H1 (cell line): Measurements from ENCODE around the gene TPPP. TPM values are rescaled to one million over a fixed set of nuclear protein-coding genes. Genes with fewer than 3 reads are reported as not detected.

Source experiments
- CTCF ChIA-PET: fragments of 300-600 bp; sonication (Branson Sonifier 250); formaldehyde crosslinking; loops from one replicate; lab custom pipeline; 2021; ENCODE audit not compliant: partially characterized antibody; lab: Charles Lee
- POLR2A ChIA-PET: fragments of 300-600 bp; sonication (Branson Sonifier 250); formaldehyde crosslinking; loops from one replicate; lab custom pipeline; 2021; ENCODE audit warnings: inconsistent platforms; ENCODE audit not compliant: partially characterized antibody; lab: Charles Lee
- DNase-seq, 2 experiments: peaks; one replicate each; pipeline versions ENCODE4 v3.0.0 to v3.0.0-alpha.2; 2010 to 2022; ENCODE audit warnings: low spot score in 2 of 2, low read depth in 1 of 2, mixed read lengths in 1 of 2
- FAIRE-seq: peaks from 2 replicates; lab custom pipeline; 2011; peaks lifted over from hg19 to GRCh38; lab: Jason Lieb, UNC
- H2AFZ ChIP-seq: 2 replicates; pipeline ENCODE4 v1.8.1; 2012; ENCODE audit warnings: low read length, inconsistent platforms
- H2AK5ac ChIP-seq: 2 replicates; pipeline ENCODE4 v1.6.1; 2013; ENCODE audit warnings: low read depth, low read length
- H2BK120ac ChIP-seq: replicated peaks from 2 replicates; pipeline ENCODE3; 2013; ENCODE audit warnings: low read depth, low read length, inconsistent platforms
- H2BK12ac ChIP-seq: 2 replicates; pipeline ENCODE4 v1.6.1; 2013; ENCODE audit warnings: low read depth, low read length
- H2BK15ac ChIP-seq: 2 replicates; pipeline ENCODE4 v1.6.1; 2013; ENCODE audit warnings: low read length
- H2BK20ac ChIP-seq: 2 replicates; pipeline ENCODE4 v1.6.1; 2013; ENCODE audit warnings: low read length
- H2BK5ac ChIP-seq: 2 replicates; pipeline ENCODE4 v1.6.1; 2013; ENCODE audit warnings: low read depth, low read length
- H3K14ac ChIP-seq: 2 replicates; pipeline ENCODE4 v1.6.1; 2013; ENCODE audit warnings: inconsistent platforms; ENCODE audit not compliant: insufficient read length
- H3K18ac ChIP-seq: 2 replicates; pipeline ENCODE4 v1.6.1; 2013; ENCODE audit warnings: low read length; ENCODE audit errors: extremely low read depth
- H3K23ac ChIP-seq: 2 replicates; pipeline ENCODE4 v1.6.1; 2013; ENCODE audit warnings: inconsistent platforms; ENCODE audit not compliant: insufficient read length
- H3K23me2 ChIP-seq: 2 replicates; pipeline ENCODE4 v1.6.1; 2013; ENCODE audit warnings: low read depth, low read length
- H3K27ac ChIP-seq: 2 replicates; pipeline ENCODE4 v1.6.1; 2011; ENCODE audit warnings: low read depth, low read length, inconsistent platforms
- H3K27me3 ChIP-seq, 4 experiments: replicated peaks in 1 of 4; 1 replicate in 1 of 4; 2 replicates in 3 of 4; pipeline versions ENCODE4 v1.6.1 to v1.8.1; 2011 to 2013; ENCODE audit warnings: low read length in 3 of 4, mild to moderate bottlenecking in 3 of 4, inconsistent platforms in 2 of 4, mixed read lengths in 2 of 4, moderate library complexity in 1 of 4; ENCODE audit not compliant: control insufficient read depth in 3 of 4, insufficient read depth in 3 of 4; ENCODE audit errors: extremely low read depth in 1 of 4
- H3K36me3 ChIP-seq, 4 experiments: 2 replicates each; pipeline versions ENCODE4 v1.6.1 to v1.8.1; 2011 to 2013; ENCODE audit warnings: mild to moderate bottlenecking in 4 of 4, low read length in 3 of 4, moderate library complexity in 2 of 4, control low read depth in 1 of 4, inconsistent platforms in 1 of 4; ENCODE audit not compliant: insufficient read depth in 4 of 4, control insufficient read depth in 2 of 4
- H3K4ac ChIP-seq: replicated peaks from 2 replicates; pipeline ENCODE3; 2013; ENCODE audit warnings: low read length, low read depth, mixed read lengths, inconsistent platforms; ENCODE audit not compliant: insufficient read length
- H3K4me1 ChIP-seq, 4 experiments: replicated peaks in 1 of 4; 1 replicate in 1 of 4; 2 replicates in 3 of 4; pipeline versions ENCODE4 v1.6.1 to v1.8.1; 2011 to 2013; ENCODE audit warnings: low read length in 3 of 4, inconsistent platforms in 2 of 4, mixed read lengths in 1 of 4; ENCODE audit not compliant: insufficient read depth in 4 of 4, control insufficient read depth in 3 of 4
- H3K4me2 ChIP-seq, 2 experiments: 2 replicates each; pipeline versions ENCODE4 v1.6.1 to v1.8.1; 2011 to 2013; ENCODE audit warnings: low read depth in 2 of 2, low read length in 2 of 2, control low read depth in 1 of 2, inconsistent platforms in 1 of 2, mild to moderate bottlenecking in 1 of 2; ENCODE audit not compliant: insufficient read depth in 1 of 2
- H3K4me3 ChIP-seq, 4 experiments: fragments of 200-600, 300-600 bp in 1 of 4; sonication (generic), shearing (Covaris generic), sonication (Bioruptor Twin) in 1 of 4; 2 replicates each; pipeline versions ENCODE4 v1.5.1 to v1.8.1; 2011 to 2016; ENCODE audit warnings: low read length in 4 of 4, low read depth in 3 of 4, control low read depth in 2 of 4, inconsistent platforms in 2 of 4, mild to moderate bottlenecking in 2 of 4, mixed read lengths in 1 of 4, moderate library complexity in 1 of 4; ENCODE audit not compliant: insufficient read depth in 2 of 4; ENCODE audit errors: extremely low read depth in 1 of 4
- H3K56ac ChIP-seq: replicated peaks from 2 replicates; pipeline ENCODE3; 2013; ENCODE audit warnings: low read depth, mild to moderate bottlenecking, mixed read lengths, low read length, inconsistent platforms; ENCODE audit not compliant: insufficient read length
- H3K79me1 ChIP-seq: 2 replicates; pipeline ENCODE4 v1.6.1; 2013; ENCODE audit warnings: low read depth, low read length, control low read depth
- H3K79me2 ChIP-seq, 2 experiments: 2 replicates each; pipeline versions ENCODE4 v1.6.1 to v1.8.1; 2012 to 2013; ENCODE audit warnings: low read length in 2 of 2, mild to moderate bottlenecking in 2 of 2, inconsistent platforms in 1 of 2; ENCODE audit not compliant: insufficient read depth in 2 of 2, control insufficient read depth in 1 of 2
- H3K9ac ChIP-seq, 4 experiments: replicated peaks in 1 of 4; 1 replicate in 1 of 4; 2 replicates in 3 of 4; pipeline versions ENCODE4 v1.6.1 to v1.8.1; 2011 to 2013; ENCODE audit warnings: low read depth in 3 of 4, low read length in 3 of 4, control low read depth in 2 of 4, mild to moderate bottlenecking in 2 of 4, moderate library complexity in 2 of 4, inconsistent platforms in 1 of 4; ENCODE audit errors: extremely low read depth in 1 of 4
- H3K9me3 ChIP-seq, 2 experiments: 2 replicates each; pipeline versions ENCODE4 v1.6.1 to v1.8.1; 2012 to 2013; ENCODE audit warnings: mild to moderate bottlenecking in 2 of 2, moderate library complexity in 2 of 2, control low read depth in 1 of 2, inconsistent platforms in 1 of 2, low read depth in 1 of 2, low read length in 1 of 2, mixed read lengths in 1 of 2; ENCODE audit not compliant: insufficient read depth in 2 of 2
- H4K20me1 ChIP-seq, 2 experiments: replicated peaks in 1 of 2; 2 replicates each; pipeline versions ENCODE3 to v1.8.1; 2011 to 2013; ENCODE audit warnings: inconsistent platforms in 2 of 2, low read length in 2 of 2, mild to moderate bottlenecking in 1 of 2; ENCODE audit not compliant: insufficient read depth in 2 of 2, control insufficient read depth in 1 of 2
- H4K5ac ChIP-seq: 2 replicates; pipeline ENCODE4 v1.6.1; 2013; ENCODE audit warnings: low read length, low read depth, mixed read lengths, inconsistent platforms; ENCODE audit not compliant: insufficient read length
- H4K8ac ChIP-seq: 2 replicates; pipeline ENCODE4 v1.8.0; 2013; ENCODE audit warnings: mild to moderate bottlenecking, moderate library complexity, low read length, inconsistent platforms; ENCODE audit not compliant: insufficient read depth; ENCODE audit errors: extremely low read depth
- H4K91ac ChIP-seq: replicated peaks from 2 replicates; pipeline ENCODE3; 2013; ENCODE audit warnings: low read length, mixed read lengths, inconsistent platforms; ENCODE audit not compliant: insufficient read length
- BCL11A ChIP-seq, 2 experiments: IDR thresholded peaks; one replicate each; pipeline ENCODE4 v1.6.1; 2011; ENCODE audit warnings: low read depth in 2 of 2, low read length in 2 of 2, mild to moderate bottlenecking in 2 of 2
- JUN ChIP-seq: IDR thresholded peaks from 2 replicates; pipeline ENCODE4 v1.6.1; 2011; ENCODE audit warnings: low read depth, mild to moderate bottlenecking, improper control_type of control experiment, low read length
- RFX5 ChIP-seq: IDR thresholded peaks from 2 replicates; pipeline ENCODE4 v1.6.1; 2011; ENCODE audit warnings: low read depth, low read length, improper control_type of control experiment, borderline replicate concordance
- SIN3A ChIP-seq, 2 experiments: IDR thresholded peaks in 1 of 2; conservative IDR thresholded peaks in 1 of 2; 2 replicates each; pipeline ENCODE4 v1.6.1; 2011 to 2012; ENCODE audit warnings: low read length in 2 of 2, improper control_type of control experiment in 1 of 2, low read depth in 1 of 2, mild to moderate bottlenecking in 1 of 2
- SP2 ChIP-seq: IDR thresholded peaks from 2 replicates; pipeline ENCODE4 v1.6.1; 2012; ENCODE audit warnings: mild to moderate bottlenecking, low read length, inconsistent platforms
- WGBS, 2 experiments: shearing (Covaris generic) in 1 of 2; methylation state at CpG; one replicate each; pipeline versions ENCODE4 v1.1.6 to v1.1.7; 2013 to 2015; ENCODE audit warnings: low lambda C conversion rate in 2 of 2, mixed read lengths in 2 of 2, inconsistent platforms in 1 of 2, low coverage in 1 of 2, missing lambda C conversion rate in 1 of 2; ENCODE audit not compliant: insufficient replicate concordance in 2 of 2, insufficient coverage in 1 of 2, insufficient read length in 1 of 2; ENCODE audit errors: extremely low coverage in 1 of 2, missing lambda C conversion rate in 1 of 2; 5-methylcytosine and 5-hydroxymethylcytosine counted together
- polyA plus RNA-seq, 7 experiments: library from polyadenylated mRNA; depleted of rRNA in 3 of 7; stranded (reverse) in 5 of 7; unstranded in 2 of 7; fragments of >200 nt in 5 of 7; fragments of 200-250 nt in 2 of 7; gene quantifications; 1 replicate in 5 of 7; 2 replicates in 1 of 7; 4 replicates in 1 of 7; pipeline versions ENCODE4 v1.2.1 to v1.2.3, GENCODE V29; 2011 to 2013; ENCODE audit warnings: missing spikeins in 2 of 7, mixed read lengths in 2 of 7
- total RNA-seq: library from RNA; stranded (reverse); fragmentation: NEBNext Ultra II Directional; extraction: Animal tissue kit (Norgen Biotek cat#: 25700); gene quantifications from 2 replicates; pipeline ENCODE4 v1.2.1, GENCODE V29; 2021

Gene TPPP
- total and polyA plus RNA-seq, 2 of the 8 experiments (the other 6 are each of a cell fraction or from before 2014, with no cell fraction given) = 0.36 to 0.93 TPM

DNA sequence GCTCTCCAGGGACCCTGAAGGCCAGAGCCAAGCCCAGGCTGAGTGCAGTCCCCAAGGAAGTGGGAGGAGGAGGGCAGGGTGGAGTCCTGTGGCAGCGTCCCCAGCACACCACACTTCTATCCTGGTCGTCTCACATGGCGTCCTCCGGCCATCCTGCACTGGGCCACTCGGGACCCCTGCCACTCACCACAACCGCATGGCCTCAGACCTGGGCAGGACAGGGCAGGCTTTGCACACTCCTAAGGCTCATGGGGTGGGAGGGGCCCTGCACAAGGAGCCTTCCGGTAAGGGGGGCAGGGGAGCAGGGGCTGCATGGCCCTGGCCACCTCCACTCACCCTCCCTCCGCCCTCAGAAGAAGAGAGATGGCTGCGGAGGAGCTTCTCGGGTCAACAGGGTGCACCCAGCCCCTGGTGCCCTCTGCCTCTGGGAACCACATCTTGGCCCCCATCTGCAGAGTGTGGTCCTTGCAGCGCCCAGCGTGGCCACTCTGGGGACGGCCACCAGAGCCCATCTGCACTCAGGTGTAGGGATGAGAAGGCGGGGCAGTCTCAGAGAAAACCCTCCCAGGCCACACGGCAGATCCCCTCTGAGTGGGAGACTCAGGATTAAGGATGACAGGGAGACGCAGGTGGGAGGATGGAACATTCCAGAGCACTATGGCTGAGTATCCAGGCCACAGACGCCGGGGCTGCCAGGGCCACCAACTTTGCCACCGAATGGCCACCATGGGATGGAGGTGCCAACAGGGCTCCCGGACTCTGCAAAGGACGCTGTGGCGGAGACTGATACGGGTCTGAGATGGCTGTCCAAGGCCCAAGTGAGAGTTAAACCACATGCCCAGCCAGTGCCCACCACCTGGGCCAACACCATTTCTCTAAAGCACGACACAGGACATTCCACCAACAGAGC is 7.6 kb downstream of the TPPP start:
- Histone ChIP-seq H3K79me1 (no peaks in the 10 kb centered on the region), H3K4me2 (no peak overlapping the region), H2BK20ac (no peak overlapping the region), H3K23ac (no peak overlapping the region), H3K14ac (no peak overlapping the region), H3K18ac (no peak overlapping the region), H3K4me3 (no peak overlapping the region), H3K4ac (no peak overlapping the region), H4K91ac (no peak overlapping the region), H3K23me2 (no peaks in the 10 kb centered on the region), H3K79me2 (no peaks in the 10 kb centered on the region), H2BK5ac (no peak overlapping the region), H3K27ac (no peak overlapping the region), H3K4me1 (no peaks in the 10 kb centered on the region), H4K8ac (no peak overlapping the region), H3K56ac (no peak overlapping the region), H3K9me3 (no peaks in the 10 kb centered on the region), H2BK120ac (no peak overlapping the region), H3K27me3 (no peaks in the 10 kb centered on the region; a peak in 1 of 7 replicates), H4K20me1 (no peaks in the 10 kb centered on the region), H2AFZ (no peak overlapping the region), H2BK12ac (no peak overlapping the region), H3K36me3 (no peaks in the 10 kb centered on the region), H4K5ac (no peak overlapping the region), H2AK5ac (no peak overlapping the region), H2BK15ac (no peak overlapping the region), H3K9ac (no peak overlapping the region)
- CTCF ChIA-PET = no interaction called here
- FAIRE-seq (no peak), DNase-seq (no peak)
- POLR2A ChIA-PET = no interaction called here
- 86% methylated on average over 23 of the region's 24 CpGs; no CpG with 5 or more reads in 1 of the 2 experiments for WGBS, 2 experiments
- TF ChIP-seq JUN (no peak), SIN3A (conservative IDR thresholded peaks at IDR 0.05 in 1 of 2, IDR thresholded peaks at IDR 0.05 in 1 of 2; ENCODE audit: low read depth in 1 of 2, low read length in 2 of 2) (no peak), SP2 (no peak), BCL11A (IDR thresholded peaks at IDR 0.05; ENCODE audit: low read depth in 2 of 2, low read length in 2 of 2) (no peak), RFX5 (no peak)
